GM12874 (cell line): Measurements from ENCODE around the gene IKBIP.

Experiments
- TF ChIP-seq, protein P1 (sequence below): IDR thresholded peaks from 2 replicates; pipeline ENCODE4 v1.5.1; 2011; ENCODE audit warnings: low read depth, mild to moderate bottlenecking, control low read depth, low read length, moderate library complexity; ENCODE audit not compliant: insufficient read depth

IKBIP gene

GRCh38 chr12:98580695-98581094 lies 63.9 kb downstream of the IKBIP start:
- TF ChIP-seq, protein P1, sequence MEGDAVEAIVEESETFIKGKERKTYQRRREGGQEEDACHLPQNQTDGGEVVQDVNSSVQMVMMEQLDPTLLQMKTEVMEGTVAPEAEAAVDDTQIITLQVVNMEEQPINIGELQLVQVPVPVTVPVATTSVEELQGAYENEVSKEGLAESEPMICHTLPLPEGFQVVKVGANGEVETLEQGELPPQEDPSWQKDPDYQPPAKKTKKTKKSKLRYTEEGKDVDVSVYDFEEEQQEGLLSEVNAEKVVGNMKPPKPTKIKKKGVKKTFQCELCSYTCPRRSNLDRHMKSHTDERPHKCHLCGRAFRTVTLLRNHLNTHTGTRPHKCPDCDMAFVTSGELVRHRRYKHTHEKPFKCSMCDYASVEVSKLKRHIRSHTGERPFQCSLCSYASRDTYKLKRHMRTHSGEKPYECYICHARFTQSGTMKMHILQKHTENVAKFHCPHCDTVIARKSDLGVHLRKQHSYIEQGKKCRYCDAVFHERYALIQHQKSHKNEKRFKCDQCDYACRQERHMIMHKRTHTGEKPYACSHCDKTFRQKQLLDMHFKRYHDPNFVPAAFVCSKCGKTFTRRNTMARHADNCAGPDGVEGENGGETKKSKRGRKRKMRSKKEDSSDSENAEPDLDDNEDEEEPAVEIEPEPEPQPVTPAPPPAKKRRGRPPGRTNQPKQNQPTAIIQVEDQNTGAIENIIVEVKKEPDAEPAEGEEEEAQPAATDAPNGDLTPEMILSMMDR, result no peak

DNA sequence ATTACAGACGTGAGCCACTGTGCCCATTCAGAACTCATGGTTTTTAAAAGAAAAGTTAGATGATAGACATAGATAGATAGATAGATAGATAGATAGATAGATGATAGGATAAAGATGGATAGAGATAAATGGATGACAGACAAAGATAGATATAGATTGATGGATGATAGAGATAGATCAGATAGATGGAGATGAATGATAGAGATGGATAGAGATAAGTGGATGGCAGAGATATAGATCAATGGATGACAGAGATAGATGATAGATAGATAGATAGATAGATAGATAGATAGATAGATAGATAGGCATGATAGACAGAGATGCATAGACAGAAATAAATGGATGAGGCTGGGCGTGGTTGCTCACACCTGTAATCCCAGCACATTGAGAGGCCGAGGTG lies 64.8 kb downstream of the IKBIP start:
- TF ChIP-seq, protein P1, result no peak

DNA sequence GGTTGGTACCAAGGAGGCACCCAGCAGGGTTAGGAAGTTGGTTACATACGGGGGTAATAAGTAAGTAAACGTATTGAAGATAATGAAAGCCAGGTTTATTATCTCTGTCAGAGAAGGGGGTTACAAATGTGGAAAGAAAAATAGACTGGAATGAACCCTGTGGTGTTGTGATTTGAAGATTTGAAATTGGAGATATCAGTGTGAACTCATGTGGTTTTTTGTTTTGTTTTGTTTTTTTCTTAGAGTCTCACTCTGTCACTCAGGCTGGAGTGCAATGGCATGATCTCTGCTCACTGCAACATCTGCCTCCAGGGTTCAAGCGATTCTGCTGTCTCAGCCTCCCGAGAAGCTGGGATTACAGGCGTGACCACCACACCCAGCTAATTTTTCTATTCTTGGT lies 65.2 kb downstream of the IKBIP start:
- TF ChIP-seq, protein P1, result no peak

- TF ChIP-seq, protein P1, result no peak
Observed at GRCh38 chr12:98578821-98579220, 65.8 kb downstream of the IKBIP start.

DNA sequence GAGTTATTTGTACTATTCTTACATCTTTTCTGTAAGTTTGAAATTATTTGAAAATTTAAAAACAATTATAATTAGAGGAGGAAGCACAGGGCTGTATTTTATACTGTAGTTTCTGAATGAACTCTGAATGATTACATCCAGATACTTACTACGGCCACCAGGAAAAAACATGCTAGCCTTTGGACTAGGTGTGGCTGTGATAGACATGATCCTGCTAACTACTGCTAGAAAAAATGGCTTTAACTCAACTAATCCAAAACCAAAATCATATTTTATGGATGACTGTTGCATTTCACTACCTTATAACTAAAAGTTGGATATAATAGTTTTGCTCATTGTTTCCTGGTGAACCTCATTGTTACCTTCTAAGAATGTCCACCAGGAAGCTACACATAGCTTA lies 66.2 kb downstream of the IKBIP start:
- TF ChIP-seq, protein P1, result no peak

GRCh38 chr12:98575013-98575412 lies 69.6 kb downstream of the IKBIP start:
- TF ChIP-seq, protein P1, result no peak
